Astrocyte (in vitro differentiated cells and primary cell): Measurements from ENCODE around the gene IDI1.

Experiments
- EZH2 ChIP-seq: IDR thresholded peaks from 2 replicates; pipeline ENCODE4 v1.6.1; 2012; ENCODE audit warnings: mild to moderate bottlenecking, low read length, inconsistent platforms; ENCODE audit not compliant: insufficient read depth
- TF ChIP-seq, protein P1 (sequence below): IDR thresholded peaks from 2 replicates; pipeline ENCODE4 v1.5.1; 2011; ENCODE audit warnings: low read depth, mild to moderate bottlenecking, inconsistent platforms, low read length, moderate library complexity; ENCODE audit not compliant: insufficient read depth

DNA sequence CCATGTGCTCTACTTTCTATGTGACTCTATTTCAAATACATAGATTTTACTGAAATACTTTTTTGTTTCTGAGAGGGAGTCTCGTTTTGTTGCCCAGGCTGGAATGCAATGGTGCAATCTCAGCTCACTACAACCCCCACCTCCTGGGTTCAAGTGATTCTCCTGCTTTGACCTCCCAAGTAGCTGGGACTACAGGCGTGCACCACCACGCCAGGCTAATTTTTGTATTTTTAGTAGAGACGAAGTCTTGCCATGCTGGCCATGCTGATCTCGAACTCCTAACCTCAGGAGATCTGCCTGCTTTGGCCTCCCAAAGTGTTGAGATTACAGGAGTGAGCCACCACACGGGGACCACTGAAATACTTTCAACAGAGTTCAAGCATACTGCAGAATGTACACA lies 3.5 kb downstream of the IDI1 start:
- TF ChIP-seq, protein P1, sequence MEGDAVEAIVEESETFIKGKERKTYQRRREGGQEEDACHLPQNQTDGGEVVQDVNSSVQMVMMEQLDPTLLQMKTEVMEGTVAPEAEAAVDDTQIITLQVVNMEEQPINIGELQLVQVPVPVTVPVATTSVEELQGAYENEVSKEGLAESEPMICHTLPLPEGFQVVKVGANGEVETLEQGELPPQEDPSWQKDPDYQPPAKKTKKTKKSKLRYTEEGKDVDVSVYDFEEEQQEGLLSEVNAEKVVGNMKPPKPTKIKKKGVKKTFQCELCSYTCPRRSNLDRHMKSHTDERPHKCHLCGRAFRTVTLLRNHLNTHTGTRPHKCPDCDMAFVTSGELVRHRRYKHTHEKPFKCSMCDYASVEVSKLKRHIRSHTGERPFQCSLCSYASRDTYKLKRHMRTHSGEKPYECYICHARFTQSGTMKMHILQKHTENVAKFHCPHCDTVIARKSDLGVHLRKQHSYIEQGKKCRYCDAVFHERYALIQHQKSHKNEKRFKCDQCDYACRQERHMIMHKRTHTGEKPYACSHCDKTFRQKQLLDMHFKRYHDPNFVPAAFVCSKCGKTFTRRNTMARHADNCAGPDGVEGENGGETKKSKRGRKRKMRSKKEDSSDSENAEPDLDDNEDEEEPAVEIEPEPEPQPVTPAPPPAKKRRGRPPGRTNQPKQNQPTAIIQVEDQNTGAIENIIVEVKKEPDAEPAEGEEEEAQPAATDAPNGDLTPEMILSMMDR = no peak
- no peak for TF ChIP-seq EZH2
